HT1080 (cell line): ENCODE data around the gene MAN1A2. TPM values are rescaled to one million over a fixed set of nuclear protein-coding genes. Genes with fewer than 3 reads are reported as not detected.
"Not testable (repeated sequence)": the region's sequence is repeated elsewhere in the genome, so short reads cannot be mapped to it uniquely, and the experiment has no call there.

Experiments used
- DNase-seq: peaks from one replicate; pipeline ENCODE4 v3.0.0-alpha.2; 2015; ENCODE audit warnings: low read depth
- polyA plus RNA-seq, 2 experiments: library from polyadenylated mRNA; depleted of rRNA; stranded (reverse); fragments of >200 nt; gene quantifications; 2 replicates each; pipeline ENCODE4 v1.2.3, GENCODE V29; 2015
- total RNA-seq: library from RNA; depleted of rRNA; stranded (reverse); fragments of >200 nt; shearing (Covaris generic); gene quantifications from 2 replicates; pipeline ENCODE4 v1.2.3, GENCODE V29; 2014; rRNA removed

The MAN1A2 gene
- 21.4 and 28.6 TPM in 2 replicates for total RNA-seq
- 18.7 and 24.4 TPM in 2 replicates for polyA plus RNA-seq (2015; cell fraction: cytosol; rRNA removed)
- 19.8 and 23.5 TPM in 2 replicates for polyA plus RNA-seq (2015; cell fraction: nucleus; rRNA removed)

DNA sequence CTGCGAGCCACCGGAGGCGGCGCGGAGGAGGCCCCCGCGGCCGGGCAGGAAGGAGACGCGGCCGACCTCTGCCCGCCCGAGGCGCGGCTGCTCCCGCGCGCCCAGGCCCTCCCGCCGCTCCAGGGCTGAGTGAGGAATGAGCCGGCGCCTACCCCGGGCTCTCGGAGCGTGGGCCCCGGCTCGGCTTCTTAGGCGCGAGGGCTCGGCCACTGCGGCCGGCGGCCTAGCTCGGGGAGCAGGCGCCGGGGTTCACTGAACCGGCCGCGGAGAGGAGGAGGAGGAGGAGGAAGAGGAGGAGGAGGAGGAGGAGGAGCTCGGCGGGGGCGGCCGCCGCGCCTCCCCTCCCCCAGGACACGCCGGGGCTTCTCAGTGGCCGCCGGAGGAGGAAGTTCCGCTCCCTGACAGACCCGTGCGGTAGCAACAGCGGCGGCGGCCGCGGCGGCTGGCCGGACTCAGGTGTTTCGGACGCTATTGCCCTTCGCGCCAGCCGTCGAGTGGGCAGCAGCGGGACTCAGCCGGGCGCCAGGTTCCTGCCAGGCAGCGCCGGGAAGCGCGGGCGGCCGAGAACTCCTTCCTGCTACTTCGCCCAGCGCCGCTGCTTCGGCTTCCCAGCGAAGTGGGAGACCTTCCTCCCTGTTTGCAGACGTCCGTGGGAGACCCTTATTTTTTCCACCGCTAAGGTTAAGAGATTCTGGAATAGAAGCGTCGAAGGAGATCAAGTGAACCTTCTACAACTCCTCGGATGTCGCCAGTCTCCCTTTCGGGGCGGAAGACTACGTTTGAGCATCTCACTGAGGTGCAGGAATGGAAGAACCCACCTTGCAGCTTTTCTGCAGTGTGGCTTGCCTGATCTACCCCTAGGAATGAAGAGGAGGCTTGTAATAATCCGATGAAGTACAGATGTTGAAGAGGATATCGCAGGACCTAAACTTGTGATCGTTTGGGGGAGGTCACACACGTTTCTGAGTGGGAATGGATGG, at the start of gene MAN1A2:
TSS of gene MAN1A2 (plus strand) at position 404 of the 980 bp plus-strand sequence. CDS start 735 bp downstream, outside the sequence.
- DNase-seq = peak; percentile 93

DNA sequence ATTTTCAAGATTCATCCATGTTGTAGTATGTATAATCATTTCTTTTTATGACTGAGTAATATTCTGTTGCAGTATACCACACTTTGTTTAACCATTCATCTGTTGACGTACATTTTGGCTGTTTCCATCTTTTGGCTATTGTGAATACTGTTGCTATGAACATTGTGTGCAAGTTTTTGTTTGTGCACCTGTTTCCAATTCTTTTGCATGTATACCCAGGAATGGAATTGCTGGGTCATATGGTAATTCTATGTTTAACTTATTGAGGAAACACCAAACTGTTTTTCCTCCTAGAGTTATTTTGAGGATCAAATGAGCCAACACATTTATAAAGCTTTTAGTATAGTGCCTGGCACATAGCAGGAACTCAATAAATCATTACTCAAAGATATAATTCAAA, 49.2 kb upstream of the MAN1A2 start:
- DNase-seq = no peak

DNA sequence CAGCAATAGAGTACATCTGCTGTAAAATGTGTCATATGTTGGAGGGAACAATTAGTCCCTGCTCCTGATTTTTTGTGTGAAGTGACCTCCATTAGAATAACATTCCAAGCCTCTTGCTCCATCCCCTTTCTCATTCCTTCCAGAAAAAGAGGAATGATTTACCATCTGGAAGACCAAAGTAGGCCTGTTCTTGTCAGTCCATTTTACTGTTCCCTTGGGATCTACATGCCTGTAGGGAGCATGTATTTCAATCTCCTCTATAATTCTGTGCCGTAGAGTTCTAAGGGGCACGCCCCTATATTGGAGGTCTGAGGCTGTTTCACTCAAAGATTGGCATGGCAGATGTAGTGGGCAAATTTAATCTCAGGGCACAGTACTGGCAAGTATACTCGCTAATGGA, 48.8 kb upstream of the MAN1A2 start:
- no peak for DNase-seq

- no peak for DNase-seq
Observed at GRCh38 chr1:117320515-117320914, 46.7 kb upstream of the MAN1A2 start.

DNA sequence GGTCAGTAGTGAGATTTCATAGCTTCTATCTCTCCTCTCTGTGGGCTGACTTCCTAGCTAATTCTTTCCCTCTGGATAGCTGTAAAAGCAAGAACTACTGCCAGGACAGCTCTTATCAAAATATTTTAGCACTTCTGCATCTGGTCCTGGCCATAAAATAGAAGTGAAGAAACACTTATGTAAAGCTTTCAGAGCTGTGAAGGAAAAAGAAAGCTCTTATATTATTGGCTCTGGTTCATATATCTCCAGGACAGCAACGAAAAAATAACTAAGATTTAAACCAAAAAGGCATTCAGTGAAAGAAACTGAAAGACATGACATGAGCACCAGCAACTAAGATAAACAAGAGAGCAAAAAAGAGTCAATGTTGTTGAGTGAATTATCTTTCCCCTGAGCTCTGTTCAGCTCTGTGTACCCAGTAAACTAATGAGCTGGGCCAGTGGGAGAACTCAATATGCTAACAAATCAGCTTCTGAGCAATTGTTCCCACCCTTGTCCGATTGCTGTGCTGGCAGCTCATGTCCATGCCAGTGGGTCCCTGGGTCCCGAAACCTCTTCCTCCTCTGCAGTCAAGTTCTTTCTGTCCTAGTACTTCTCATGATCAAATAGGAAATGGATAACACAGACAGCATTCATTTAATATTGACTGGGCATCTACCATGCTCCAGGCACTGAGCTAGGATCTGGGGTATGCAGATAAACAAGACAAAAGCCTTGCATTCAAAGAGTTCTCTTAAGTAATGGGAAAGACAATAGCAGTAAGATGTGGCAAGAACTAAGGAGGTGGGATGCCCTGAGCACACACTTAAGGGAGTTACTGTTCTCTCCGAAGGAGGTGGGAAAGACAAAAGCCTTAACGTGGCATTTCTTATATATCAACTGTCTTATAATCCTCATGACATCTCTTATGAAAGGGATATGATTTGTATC, 45.3 kb upstream of the MAN1A2 start:
- DNase-seq = no peak

DNA sequence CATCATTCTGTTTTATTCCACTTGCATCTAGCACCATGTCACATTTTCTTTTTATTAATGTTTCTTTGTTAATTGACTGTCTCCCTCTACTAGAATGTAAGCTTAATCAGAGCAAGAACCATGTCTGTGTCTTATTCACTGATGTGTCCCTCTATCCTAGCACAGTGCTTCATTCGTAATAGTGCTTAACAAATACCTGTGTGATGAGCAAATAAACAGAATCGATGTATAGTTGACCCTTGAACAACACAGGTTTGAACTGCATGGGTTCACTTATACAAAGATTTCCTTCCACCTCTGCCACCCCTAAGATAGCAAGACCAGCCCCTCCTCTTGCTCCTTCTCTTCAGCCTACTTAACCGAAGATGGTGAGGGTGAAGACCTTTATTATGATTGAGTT, 42.9 kb upstream of the MAN1A2 start:
- no peak for DNase-seq

GRCh38 chr1:117326035-117326434, 41.2 kb upstream of the MAN1A2 start:
- not testable (repeated sequence) for DNase-seq

DNA sequence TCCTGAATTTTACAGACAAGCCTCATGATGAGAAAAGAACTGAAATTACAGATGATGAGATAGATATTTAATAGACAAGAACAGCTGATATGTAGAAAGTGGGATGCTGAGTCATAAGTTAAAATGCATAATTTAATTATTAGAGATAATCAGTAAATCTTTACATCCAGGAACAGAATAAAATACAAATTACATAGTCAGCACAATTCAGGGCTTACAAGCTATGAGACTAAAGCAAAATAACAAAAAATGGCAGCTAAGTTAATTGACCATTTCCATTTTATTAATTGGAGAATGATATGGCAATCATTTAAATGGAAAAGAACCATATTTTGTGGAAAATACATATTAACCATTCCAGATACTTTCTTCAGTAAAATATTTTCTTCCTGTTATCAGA, 40.2 kb upstream of the MAN1A2 start:
- no peak for DNase-seq

DNA sequence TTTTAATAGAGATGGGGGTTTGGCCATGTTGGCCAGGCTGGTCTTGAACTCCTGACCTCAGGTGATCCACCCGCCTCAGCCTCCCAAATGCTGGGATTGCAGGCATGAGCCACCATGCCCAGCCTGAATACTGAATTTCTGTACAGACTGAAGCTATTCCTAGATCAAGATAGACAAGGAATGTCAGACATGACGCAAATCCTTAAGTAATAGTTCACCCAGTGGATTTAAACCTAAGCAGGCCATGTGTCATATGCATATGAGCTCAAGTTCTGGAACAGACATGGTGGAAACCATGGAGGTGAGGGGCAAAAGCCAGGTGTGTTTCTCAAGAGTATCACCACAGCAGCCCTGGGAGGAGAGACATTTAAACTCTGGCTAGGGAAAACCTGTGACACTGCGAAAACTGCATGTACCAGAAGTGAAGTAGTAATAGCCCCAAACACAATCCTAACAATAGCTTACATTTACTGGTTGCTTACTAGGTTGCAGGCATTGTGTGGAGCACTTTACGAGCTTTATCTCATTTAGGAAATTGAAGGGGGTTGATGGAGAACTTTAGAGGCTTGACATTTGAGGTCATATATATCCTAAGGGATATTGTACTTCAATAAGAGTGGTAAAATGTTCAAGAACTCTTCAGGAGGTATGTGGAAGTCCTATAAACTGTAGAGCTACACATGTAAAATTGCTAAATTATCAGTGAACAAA, 31.7 kb upstream of the MAN1A2 start:
- DNase-seq = no peak

DNA sequence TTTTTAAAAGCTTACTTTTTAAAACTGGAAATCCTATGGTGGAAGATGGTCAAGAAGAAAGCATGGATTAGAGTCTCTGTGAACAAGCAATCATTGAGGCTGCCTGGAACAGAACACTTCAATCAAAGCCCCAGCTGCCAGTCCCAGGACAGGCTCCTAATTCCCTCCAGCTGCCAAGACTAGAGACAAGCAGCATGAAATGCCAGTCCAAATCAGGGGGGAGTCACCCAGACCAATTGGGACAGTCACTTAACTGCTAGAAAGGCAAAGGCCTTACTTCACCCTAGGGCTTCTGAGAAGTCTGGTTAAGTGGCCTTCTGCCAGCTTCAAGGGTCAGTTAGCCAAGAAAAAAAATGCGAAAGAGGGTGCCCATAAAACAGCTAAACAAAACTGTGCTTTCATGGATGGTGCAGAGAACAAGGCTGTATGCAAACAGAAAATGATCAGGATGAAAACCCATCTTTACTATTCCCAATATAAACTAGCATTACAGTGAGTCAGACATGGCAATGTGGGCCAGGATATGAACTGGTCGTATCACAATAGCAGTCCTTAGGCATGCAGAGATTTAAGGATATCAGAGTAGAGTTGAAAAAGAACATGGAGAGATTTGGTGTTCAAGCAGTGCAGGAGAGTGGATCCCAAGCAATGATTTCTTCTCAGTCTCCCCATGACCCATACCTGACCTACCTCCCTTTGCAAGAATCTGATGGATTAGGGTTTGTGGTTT, 31.0 kb upstream of the MAN1A2 start:
- peak; percentile 7 for DNase-seq

GRCh38 chr1:117339866-117340700, 27.2 kb upstream of the MAN1A2 start:
- peak; percentile 46 for DNase-seq

DNA sequence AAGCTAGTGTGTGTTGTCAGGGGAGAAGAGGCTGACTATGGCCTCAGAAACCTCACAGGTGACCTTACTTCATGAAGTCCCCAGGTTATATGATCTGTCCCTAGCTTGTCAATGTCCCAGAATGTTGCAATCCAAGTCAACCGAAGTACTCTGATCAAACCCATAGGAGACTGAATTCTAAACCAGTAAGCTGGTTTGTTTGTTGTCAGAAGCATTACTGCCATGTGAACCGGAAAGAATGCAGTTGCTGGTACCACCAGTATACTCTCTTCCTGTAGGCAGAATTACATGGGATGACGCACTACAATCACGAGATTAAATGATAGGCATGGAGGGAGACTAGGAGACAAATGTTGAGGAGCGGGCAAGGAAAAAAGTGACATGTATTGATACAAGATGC, 26.1 kb upstream of the MAN1A2 start:
- no peak for DNase-seq

GRCh38 chr1:117342397-117342796, 24.9 kb upstream of the MAN1A2 start:
- peak; percentile 10 for DNase-seq

GRCh38 chr1:117346206-117346928, 20.9 kb upstream of the MAN1A2 start:
- DNase-seq = peak; percentile 70

- no peak for DNase-seq
Observed at GRCh38 chr1:117347907-117348306, 19.3 kb upstream of the MAN1A2 start.

GRCh38 chr1:117352695-117353094, 14.6 kb upstream of the MAN1A2 start:
- DNase-seq = not testable (repeated sequence)

- DNase-seq = not testable (repeated sequence)
Observed at GRCh38 chr1:117357833-117358603, 9.2 kb upstream of the MAN1A2 start.

DNA sequence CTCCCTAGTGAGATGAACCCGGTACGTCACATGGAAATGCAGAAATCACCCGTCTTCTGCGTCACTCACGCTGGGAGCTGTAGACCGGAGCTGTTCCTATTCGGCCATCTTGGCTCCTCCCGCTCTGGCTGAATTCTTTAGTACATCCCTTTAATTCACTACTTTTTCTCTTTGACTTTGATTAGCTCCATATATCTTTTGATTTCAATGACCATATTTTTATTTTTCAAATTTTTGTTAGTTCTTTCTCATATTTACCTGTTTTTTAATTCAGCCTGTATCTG, 8.7 kb upstream of the MAN1A2 start:
- not testable (repeated sequence) for DNase-seq
